Measurements from ENCODE around the gene POP7. TPM values are rescaled to one million over a fixed set of nuclear protein-coding genes. Genes with fewer than 3 reads are reported as not detected.
"Not testable (repeated sequence)": the region's sequence is repeated elsewhere in the genome, so short reads cannot be mapped to it uniquely, and the experiment has no call there.

POP7 gene
- total RNA-seq, 1 donor from 2014 or later, result 40.6 TPM

- Histone ChIP-seq H3K4me3 (ENCODE audit: insufficient read depth, low read depth, low read length) (no peak overlapping the region), H3K79me2 (ENCODE audit: insufficient read depth, low read length) (no peaks in the 10 kb centered on the region), H3K36me3 (ENCODE audit: insufficient read depth, low read length) (no peaks in the 10 kb centered on the region), H3K4me2 (ENCODE audit: low read length) (no peak overlapping the region), H3K9me3 (ENCODE audit: insufficient read depth, low read depth, low read length) (peaks cover 4% of the 10 kb centered on the region), H3K4me1 (ENCODE audit: insufficient read depth, low read length) (peaks cover 17% of the 10 kb centered on the region), H2AFZ (ENCODE audit: low read depth, low read length) (no peak overlapping the region), H3K27me3 (ENCODE audit: insufficient read depth, low read length) (peaks cover 36% of the 10 kb centered on the region), H3K9ac (ENCODE audit: low read length) (no peak overlapping the region), H4K20me1 (ENCODE audit: insufficient read depth, low read length) (no peaks in the 10 kb centered on the region), H3K27ac (ENCODE audit: low read depth, low read length) (no peak overlapping the region)
- Mint-ChIP-seq H3K27ac (ENCODE audit: unreplicated experiment) (no peak overlapping the region), H3K36me3 (ENCODE audit: low read depth, unreplicated experiment) (peaks cover 3% of the 10 kb centered on the region), H3K27me3 (ENCODE audit: low read depth, unreplicated experiment) (peaks cover 54% of the 10 kb centered on the region), H3K4me3 (ENCODE audit: unreplicated experiment) (no peak overlapping the region), H3K4me1 (ENCODE audit: low read depth, unreplicated experiment) (peaks cover 8% of the 10 kb centered on the region), H3K9me3 (ENCODE audit: unreplicated experiment) (peaks cover 14% of the 10 kb centered on the region)
- DNase-seq (ENCODE audit: low read depth) (no peak), FAIRE-seq (no peak)
- TF ChIP-seq EZH2 (IDR thresholded peaks at IDR 0.05; ENCODE audit: insufficient read depth, low read length) (no peak), CTCF (IDR thresholded peaks at IDR 0.05; ENCODE audit: insufficient read depth, low read depth, low read length) (no peak)
Measured at GRCh38 chr7:100722480-100723212, 16.7 kb downstream of the POP7 start.

GRCh38 chr7:100723732-100724275, 17.9 kb downstream of the POP7 start:
- Mint-ChIP-seq H3K27me3 (ENCODE audit: low read depth, unreplicated experiment) (peaks cover 49% of the 10 kb centered on the region), H3K4me1 (ENCODE audit: low read depth, unreplicated experiment) (peaks cover 8% of the 10 kb centered on the region), H3K9me3 (ENCODE audit: unreplicated experiment) (peaks cover 6% of the 10 kb centered on the region), H3K27ac (ENCODE audit: unreplicated experiment) (no peak overlapping the region), H3K36me3 (ENCODE audit: low read depth, unreplicated experiment) (no peaks in the 10 kb centered on the region), H3K4me3 (ENCODE audit: unreplicated experiment) (no peak overlapping the region)
- TF ChIP-seq CTCF (IDR thresholded peaks at IDR 0.05; ENCODE audit: insufficient read depth, low read depth, low read length) (no peak), EZH2 (IDR thresholded peaks at IDR 0.05; ENCODE audit: insufficient read depth, low read length) (no peak)
- Histone ChIP-seq H3K4me3 (ENCODE audit: insufficient read depth, low read depth, low read length) (no peak overlapping the region), H4K20me1 (ENCODE audit: insufficient read depth, low read length) (no peaks in the 10 kb centered on the region), H3K9ac (ENCODE audit: low read length) (no peak overlapping the region), H2AFZ (ENCODE audit: low read depth, low read length) (no peak overlapping the region), H3K79me2 (ENCODE audit: insufficient read depth, low read length) (no peaks in the 10 kb centered on the region), H3K27ac (ENCODE audit: low read depth, low read length) (no peak overlapping the region), H3K4me2 (ENCODE audit: low read length) (no peak overlapping the region), H3K27me3 (ENCODE audit: insufficient read depth, low read length) (peaks cover 39% of the 10 kb centered on the region), H3K36me3 (ENCODE audit: insufficient read depth, low read length) (no peaks in the 10 kb centered on the region), H3K4me1 (ENCODE audit: insufficient read depth, low read length) (peaks cover 17% of the 10 kb centered on the region), H3K9me3 (ENCODE audit: insufficient read depth, low read depth, low read length) (no peaks in the 10 kb centered on the region)
- FAIRE-seq (no peak), DNase-seq (ENCODE audit: low read depth) (no peak)

GRCh38 chr7:100724364-100724763, 18.4 kb downstream of the POP7 start:
- not testable (repeated sequence) for H3K27ac ChIP-seq (ENCODE audit: low read depth, low read length); H2AFZ ChIP-seq (ENCODE audit: low read depth, low read length); H3K4me3 ChIP-seq (ENCODE audit: insufficient read depth, low read depth, low read length); H3K4me3 Mint-ChIP-seq (ENCODE audit: unreplicated experiment); H3K4me2 ChIP-seq (ENCODE audit: low read length); H3K4me1 Mint-ChIP-seq (ENCODE audit: low read depth, unreplicated experiment); H3K27ac Mint-ChIP-seq (ENCODE audit: unreplicated experiment); FAIRE-seq; H3K36me3 Mint-ChIP-seq (ENCODE audit: low read depth, unreplicated experiment); H3K79me2 ChIP-seq (ENCODE audit: insufficient read depth, low read length); H3K9me3 Mint-ChIP-seq (ENCODE audit: unreplicated experiment); H4K20me1 ChIP-seq (ENCODE audit: insufficient read depth, low read length); H3K36me3 ChIP-seq (ENCODE audit: insufficient read depth, low read length); H3K9ac ChIP-seq (ENCODE audit: low read length); DNase-seq (ENCODE audit: low read depth); H3K9me3 ChIP-seq (ENCODE audit: insufficient read depth, low read depth, low read length)
- H3K27me3 Mint-ChIP-seq (ENCODE audit: low read depth, unreplicated experiment), result peaks cover 44% of the 10 kb centered on the region
- peaks cover 17% of the 10 kb centered on the region for H3K4me1 ChIP-seq (ENCODE audit: insufficient read depth, low read length)
- H3K27me3 ChIP-seq (ENCODE audit: insufficient read depth, low read length), result peaks cover 39% of the 10 kb centered on the region
